Naive thymus-derived CD4-positive, alpha-beta T cell (primary cell): Measurements from ENCODE around the gene PLAAT5. TPM values are rescaled to one million over a fixed set of nuclear protein-coding genes. Genes with fewer than 3 reads are reported as not detected.

Experiments used
- ATAC-seq: fragments of 150-1000 bp; cut with Tn5 transposase; 2 replicates; pipeline ENCODE4 v1.10.0; 2021; ENCODE audit warnings: mild to moderate bottlenecking, moderate library complexity
- CTCF ChIA-PET: fragments of 350-600 bp; sonication (Branson Sonifier 250); formaldehyde crosslinking; loops from one replicate; lab custom pipeline; 2021; ENCODE audit warnings: antibody characterized with exemption; lab: Charles Lee
- POLR2A ChIA-PET: fragments of 350-600 bp; sonication (Branson Sonifier 250); formaldehyde crosslinking; loops from one replicate; lab custom pipeline; 2021; ENCODE audit warnings: antibody characterized with exemption, inconsistent platforms; lab: Charles Lee
- DNase-seq, 9 donors: peaks; one replicate each; pipeline versions ENCODE4 v3.0.0 to v3.0.0-alpha.2; 2020 to 2022; ENCODE audit warnings: mixed read lengths in 1 of 9
- H3K27ac ChIP-seq: one replicate; pipeline ENCODE4 v1.7.0; 2013; ENCODE audit warnings: mild to moderate bottlenecking, low read depth, low read length, moderate library complexity
- H3K27me3 ChIP-seq, 2 donors: one replicate each; pipeline ENCODE4 v1.7.0; 2013; ENCODE audit warnings: low read length in 2 of 2, mild to moderate bottlenecking in 2 of 2, moderate library complexity in 2 of 2; ENCODE audit not compliant: control insufficient read depth in 2 of 2, insufficient read depth in 2 of 2
- H3K36me3 ChIP-seq, 3 experiments: 1 replicate in 2 of 3; 2 replicates in 1 of 3; pipeline ENCODE4 v1.7.0; 2013; ENCODE audit warnings: low read length in 3 of 3, mild to moderate bottlenecking in 3 of 3, moderate library complexity in 1 of 3; ENCODE audit not compliant: insufficient read depth in 3 of 3, control insufficient read depth in 2 of 3
- H3K4me1 ChIP-seq, 2 donors: one replicate each; pipeline ENCODE4 v1.7.0; 2013; ENCODE audit warnings: low read length in 2 of 2, mild to moderate bottlenecking in 2 of 2, moderate library complexity in 1 of 2; ENCODE audit not compliant: control insufficient read depth in 2 of 2, insufficient read depth in 2 of 2
- H3K4me3 ChIP-seq: 2 replicates; pipeline ENCODE4 v1.7.0; 2013; ENCODE audit warnings: mild to moderate bottlenecking, low read length
- H3K9me3 ChIP-seq, 3 experiments: 1 replicate in 2 of 3; 2 replicates in 1 of 3; pipeline ENCODE4 v1.7.0; 2013; ENCODE audit warnings: low read length in 3 of 3; ENCODE audit not compliant: control insufficient read depth in 2 of 3
- H3K27ac Mint-ChIP-seq, 9 donors: one replicate each; pipeline ENCODE4 v1.8.0; 2020 to 2022; ENCODE audit warnings: mixed read lengths in 9 of 9, mild to moderate bottlenecking in 8 of 9, moderate library complexity in 5 of 9, inconsistent platforms in 2 of 9
- H3K27me3 Mint-ChIP-seq, 5 donors: one replicate each; pipeline ENCODE4 v1.8.0; 2021 to 2022; ENCODE audit warnings: mixed read lengths in 5 of 5, mild to moderate bottlenecking in 1 of 5
- H3K36me3 Mint-ChIP-seq, 5 donors: one replicate each; pipeline ENCODE4 v1.8.0; 2020 to 2022; ENCODE audit warnings: mixed read lengths in 5 of 5, mild to moderate bottlenecking in 3 of 5, inconsistent platforms in 1 of 5
- H3K4me1 Mint-ChIP-seq, 7 donors: one replicate each; pipeline ENCODE4 v1.8.0; 2020 to 2022; ENCODE audit warnings: mixed read lengths in 7 of 7, mild to moderate bottlenecking in 3 of 7, inconsistent platforms in 1 of 7
- H3K4me3 Mint-ChIP-seq, 10 donors: one replicate each; pipeline ENCODE4 v1.8.0; 2020 to 2022; ENCODE audit warnings: mild to moderate bottlenecking in 10 of 10, mixed read lengths in 10 of 10, moderate library complexity in 6 of 10, inconsistent platforms in 2 of 10
- H3K9me3 Mint-ChIP-seq, 11 donors: one replicate each; pipeline ENCODE4 v1.8.0; 2020 to 2022; ENCODE audit warnings: mixed read lengths in 11 of 11, mild to moderate bottlenecking in 4 of 11, inconsistent platforms in 1 of 11, moderate library complexity in 1 of 11
- intact Hi-C, 2 donors: fragments of 100-400 bp; cut with micrococcal nuclease; formaldehyde crosslinking; loops; one replicate each; pipeline ENCODE4 v1.15.1; 2023
- polyA plus RNA-seq, 2 donors: library from polyadenylated mRNA; unstranded; fragments of 300-500 nt; fragmentation: Illumina TruSeq; gene quantifications; one replicate each; pipeline ENCODE4 v1.2.3, GENCODE V29; 2021
- total RNA-seq, 6 experiments: library from RNA in 5 of 6; stranded (reverse) in 5 of 6; gene quantifications; 1 replicate in 5 of 6; 2 replicates in 1 of 6; pipeline ENCODE4 v1.2.3 and lab custom pipeline; 2021 to 2026

PLAAT5 gene
- total and polyA plus RNA-seq, 7 experiments from 2014 or later = 1.1 TPM; not detected in 6

DNA sequence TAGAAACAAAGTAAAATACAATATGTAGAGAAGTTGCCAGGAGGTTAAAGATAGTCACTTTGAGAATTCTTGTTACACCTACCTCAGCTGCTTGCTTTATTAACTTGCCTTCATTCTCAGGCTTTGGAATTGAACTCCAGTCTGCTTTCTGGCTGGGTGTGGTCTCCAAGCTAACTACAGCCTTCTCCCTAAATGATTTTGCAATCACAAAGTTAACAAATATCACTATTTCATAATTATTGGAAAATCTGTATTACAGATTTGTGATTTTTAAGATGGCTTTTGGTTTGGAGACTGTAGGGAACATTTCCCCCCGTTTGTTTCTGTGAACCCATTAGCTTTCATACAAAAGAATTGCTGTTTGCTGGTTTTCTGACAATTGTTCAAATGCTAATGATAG is 2.2 kb downstream of the PLAAT5 start:
- intact Hi-C loops = no loop called here
- Histone ChIP-seq H3K9me3 (no peaks in the 10 kb centered on the region), H3K4me3 (no peak overlapping the region), H3K4me1 (no peaks in the 10 kb centered on the region), H3K36me3 (no peaks in the 10 kb centered on the region), H3K27me3 (no peaks in the 10 kb centered on the region), H3K27ac (no peak overlapping the region)
- CTCF ChIA-PET = interaction anchor here (0.6 to 1.3 kb wide), 4 partner anchors 9 to 147 kb away, joined by 3 read pairs; no protein-coding TSS in a partner anchor
- DNase-seq (no peak), ATAC-seq (no peak)
- Mint-ChIP-seq H3K36me3 (peaks cover 2 to 13% (median 3%) of the 10 kb centered on the region in 5 donors), H3K4me1 (peaks cover 8 to 19% (median 13%) of the 10 kb centered on the region in 7 donors), H3K27ac (no peak overlapping the region), H3K9me3 (peaks cover 6 to 32% (median 18%) of the 10 kb centered on the region in 11 donors), H3K4me3 (no peak overlapping the region), H3K27me3 (peaks cover 12 to 83% (median 20%) of the 10 kb centered on the region in 5 donors)
- POLR2A ChIA-PET = interaction anchor here (1.3 kb wide), 1 partner anchor 63 kb away, joined by 5 read pairs; no protein-coding TSS in a partner anchor

DNA sequence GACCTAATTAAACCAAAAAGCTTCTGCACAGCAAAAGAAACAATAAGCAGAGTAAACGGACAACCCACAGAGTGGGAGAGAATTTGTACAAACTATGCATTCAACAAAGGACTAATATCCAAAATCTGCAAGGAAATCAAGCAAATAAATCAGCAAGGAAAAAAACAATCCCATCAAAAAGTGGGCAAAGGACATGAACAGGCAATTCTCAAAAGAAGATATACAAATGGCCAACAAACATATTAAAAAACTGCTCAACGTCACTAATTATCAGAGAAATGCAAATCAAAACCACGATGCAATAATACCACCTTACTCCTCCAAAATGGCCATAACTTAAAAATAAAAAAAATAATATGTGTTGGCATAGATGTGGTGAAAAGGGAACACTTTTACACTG is 5.2 kb downstream of the PLAAT5 start:
- CTCF ChIA-PET = interaction anchor here (0.8 to 1.5 kb wide), 2 partner anchors 36 to 150 kb away, joined by 3 to 4 read pairs; no protein-coding TSS in a partner anchor
- no peak overlapping the region for H3K27ac ChIP-seq
- Mint-ChIP-seq H3K27me3 (peaks cover 0 to 75% (median 6%) of the 10 kb centered on the region in 5 donors), H3K9me3 (peaks cover 9 to 33% (median 19%) of the 10 kb centered on the region in 11 donors), H3K27ac (no peak overlapping the region), H3K36me3 (peaks cover 0 to 16% (median 5%) of the 10 kb centered on the region in 5 donors), H3K4me3 (no peak overlapping the region), H3K4me1 (peaks cover 0 to 4% (median 0%) of the 10 kb centered on the region in 7 donors)
- POLR2A ChIA-PET = no interaction called here
- H3K4me1 ChIP-seq = no peaks in the 10 kb centered on the region
- no peak for ATAC-seq
- H3K36me3 ChIP-seq = no peaks in the 10 kb centered on the region
- H3K9me3 ChIP-seq = no peaks in the 10 kb centered on the region
- intact Hi-C loops = no loop called here
- H3K4me3 ChIP-seq = no peak overlapping the region
- DNase-seq = no peak
- no peaks in the 10 kb centered on the region for H3K27me3 ChIP-seq

DNA sequence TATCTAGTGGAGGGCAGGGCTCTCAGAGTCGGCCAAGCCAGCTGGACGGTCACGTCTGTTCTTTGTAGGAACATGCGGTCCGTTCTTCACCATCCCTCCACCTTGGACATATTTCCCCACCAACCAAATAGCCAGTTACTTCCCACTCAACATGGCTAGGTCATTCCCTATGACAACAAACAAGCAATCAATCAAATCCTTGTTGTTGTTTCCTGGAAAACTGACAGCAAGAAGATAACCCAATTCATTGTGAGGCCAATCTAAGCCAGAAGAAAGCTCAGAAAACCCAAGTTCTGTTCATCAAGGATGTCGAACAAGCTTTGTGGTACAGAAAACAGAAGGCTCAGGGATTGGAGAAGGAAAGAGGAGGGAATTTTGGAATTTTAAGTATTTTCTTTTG is 10.9 kb downstream of the PLAAT5 start:
- Histone ChIP-seq H3K4me1 (no peaks in the 10 kb centered on the region), H3K4me3 (no peak overlapping the region), H3K27me3 (no peaks in the 10 kb centered on the region), H3K36me3 (no peaks in the 10 kb centered on the region), H3K27ac (no peak overlapping the region), H3K9me3 (peaks cover 0 to 9% (median 0%) of the 10 kb centered on the region in 3 experiments)
- intact Hi-C loops = no loop called here
- H3K36me3 Mint-ChIP-seq = peaks cover 4 to 10% (median 5%) of the 10 kb centered on the region in 5 donors
- peaks cover 0 to 49% (median 6%) of the 10 kb centered on the region in 5 donors for H3K27me3 Mint-ChIP-seq
- H3K27ac Mint-ChIP-seq = no peak overlapping the region
- H3K9me3 Mint-ChIP-seq = peaks cover 11 to 32% (median 13%) of the 10 kb centered on the region in 11 donors
- no peak overlapping the region for H3K4me3 Mint-ChIP-seq
- POLR2A ChIA-PET = interaction anchor here (0.9 to 1.7 kb wide), 3 partner anchors 57 to 251 kb away, joined by 3 to 8 read pairs (median 5); partner anchors contain the start of gene PLAAT4
- CTCF ChIA-PET = interaction anchor here (0.9 to 4.6 kb wide), 14 partner anchors 9 to 258 kb away, joined by 3 to 89 read pairs (median 4); partner anchors contain the start of genes ATL3 and PLAAT4
- H3K4me1 Mint-ChIP-seq = no peaks in the 10 kb centered on the region
- ATAC-seq (no peak), DNase-seq (no peak)

DNA sequence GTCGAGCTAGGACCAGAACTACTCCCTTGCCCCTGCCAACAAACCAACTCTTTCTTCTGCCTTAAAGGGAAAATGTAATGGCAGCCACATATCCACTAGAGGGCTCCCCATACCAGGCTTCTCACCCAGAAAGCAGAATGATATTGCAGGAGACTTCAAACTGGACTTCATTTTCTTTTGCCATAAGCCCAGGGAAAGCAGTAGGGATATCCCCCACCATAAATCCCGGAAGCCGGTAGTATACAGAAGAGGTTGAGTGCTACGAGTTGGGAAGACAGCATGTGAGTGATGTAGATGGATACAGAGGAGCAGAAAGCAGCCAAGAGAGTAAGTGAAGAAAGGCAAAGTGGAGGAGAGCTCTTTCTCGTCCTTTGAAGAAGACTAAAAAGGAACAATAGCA is 12.1 kb downstream of the PLAAT5 start:
- POLR2A ChIA-PET = interaction anchor here (0.8 to 1.3 kb wide), 5 partner anchors 13 to 244 kb away, joined by 3 to 9 read pairs (median 3); partner anchors contain the start of gene PLAAT4
- no peaks in the 10 kb centered on the region for H3K36me3 ChIP-seq
- Mint-ChIP-seq H3K36me3 (peaks cover 2 to 6% (median 4%) of the 10 kb centered on the region in 5 donors), H3K4me1 (no peaks in the 10 kb centered on the region), H3K4me3 (no peak overlapping the region), H3K27ac (no peak overlapping the region), H3K9me3 (peaks cover 4 to 21% (median 9%) of the 10 kb centered on the region in 11 donors), H3K27me3 (peaks cover 0 to 43% (median 6%) of the 10 kb centered on the region in 5 donors)
- H3K4me1 ChIP-seq = no peaks in the 10 kb centered on the region
- H3K27me3 ChIP-seq = no peaks in the 10 kb centered on the region
- ATAC-seq (peak; percentile 82), DNase-seq (peak; percentile 20 to 74 (median 65))
- CTCF ChIA-PET = interaction anchor here (0.7 to 4.6 kb wide), 27 partner anchors 11 to 577 kb away, joined by 3 to 89 read pairs (median 4); partner anchors contain the start of genes ATL3 and PLAAT4
- no peak overlapping the region for H3K4me3 ChIP-seq
- intact Hi-C loops = loop anchor here (1.0 to 10.0 kb wide), 9 partner anchors 52 to 444 kb away; partner anchors contain the start of gene PLAAT4 (in 1 of the 2)
- H3K27ac ChIP-seq = no peak overlapping the region
- peaks cover 0 to 9% (median 0%) of the 10 kb centered on the region in 3 experiments for H3K9me3 ChIP-seq

DNA sequence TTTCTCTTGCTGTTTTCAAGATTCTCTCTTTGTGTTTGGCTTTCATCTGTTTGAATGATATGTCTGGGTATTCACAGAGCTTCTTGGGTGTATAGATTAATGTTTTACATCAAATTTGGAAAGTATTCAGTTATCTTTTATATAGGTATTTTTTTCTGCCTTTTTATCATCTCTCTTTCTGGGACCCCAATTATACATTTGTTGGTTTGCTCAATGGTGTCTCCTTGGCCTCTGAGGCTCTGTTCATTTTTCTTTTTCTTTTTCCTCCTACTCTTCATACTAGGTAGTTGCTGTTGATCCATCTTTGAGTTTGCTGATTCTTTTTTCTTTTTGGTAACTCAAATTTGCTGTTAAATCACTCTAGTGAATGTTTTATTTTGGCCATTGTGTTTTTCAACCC is 14.3 kb downstream of the PLAAT5 start:
- intact Hi-C loops = loop anchor here in 1 of 2 donors (5.0 to 10.0 kb wide), 2 partner anchors 91 to 442 kb away; no protein-coding TSS in a partner anchor
- H3K9me3 Mint-ChIP-seq = peaks cover 0 to 25% (median 13%) of the 10 kb centered on the region in 11 donors
- ATAC-seq (no peak), DNase-seq (no peak)
- Histone ChIP-seq H3K4me3 (no peak overlapping the region), H3K36me3 (no peaks in the 10 kb centered on the region), H3K27ac (no peak overlapping the region), H3K27me3 (no peaks in the 10 kb centered on the region), H3K9me3 (peaks cover 0 to 9% (median 0%) of the 10 kb centered on the region in 3 experiments), H3K4me1 (no peaks in the 10 kb centered on the region)
- H3K4me1 Mint-ChIP-seq = no peaks in the 10 kb centered on the region
- peaks cover 0 to 5% (median 3%) of the 10 kb centered on the region in 5 donors for H3K36me3 Mint-ChIP-seq
- H3K27ac Mint-ChIP-seq = no peak overlapping the region
- peaks cover 0 to 28% (median 3%) of the 10 kb centered on the region in 5 donors for H3K27me3 Mint-ChIP-seq
- CTCF ChIA-PET = interaction anchor here (1.4 kb wide), 1 partner anchor 159 kb away, joined by 8 read pairs; no protein-coding TSS in a partner anchor
- no peak overlapping the region for H3K4me3 Mint-ChIP-seq
- POLR2A ChIA-PET = no interaction called here

DNA sequence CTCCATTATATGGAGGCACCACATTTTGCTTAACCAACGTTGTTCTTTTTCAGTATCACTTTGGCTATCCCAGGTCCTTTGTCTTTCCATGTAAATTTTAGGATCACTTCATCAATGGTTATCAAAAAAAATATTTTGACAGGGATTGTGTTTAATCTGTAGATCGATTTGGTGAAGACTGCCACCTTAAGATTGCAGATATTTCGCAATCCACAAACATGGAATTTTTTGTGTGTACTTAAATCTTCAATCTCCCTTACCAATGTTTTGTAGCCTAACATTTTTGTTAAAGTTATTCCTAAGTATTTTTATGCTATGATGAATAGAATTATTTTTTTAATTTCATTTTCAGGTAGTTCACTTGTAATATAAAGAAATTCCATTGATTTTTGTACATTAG is 18.6 kb downstream of the PLAAT5 start:
- Mint-ChIP-seq H3K27ac (no peak overlapping the region), H3K4me1 (no peaks in the 10 kb centered on the region), H3K36me3 (peaks cover 4 to 15% (median 4%) of the 10 kb centered on the region in 5 donors), H3K4me3 (no peak overlapping the region), H3K27me3 (peaks cover 0 to 20% (median 5%) of the 10 kb centered on the region in 5 donors), H3K9me3 (peaks cover 2 to 56% (median 28%) of the 10 kb centered on the region in 11 donors)
- Histone ChIP-seq H3K27me3 (no peaks in the 10 kb centered on the region), H3K4me1 (no peaks in the 10 kb centered on the region), H3K4me3 (no peak overlapping the region), H3K9me3 (peaks cover 0 to 9% (median 0%) of the 10 kb centered on the region in 3 experiments), H3K36me3 (no peaks in the 10 kb centered on the region), H3K27ac (no peak overlapping the region)
- ATAC-seq (no peak), DNase-seq (no peak)
- intact Hi-C loops = loop anchor here in 1 of 2 donors (10.0 kb wide), 1 partner anchor 438 kb away; no protein-coding TSS in a partner anchor
- ChIA-PET CTCF (no interaction called here), POLR2A (no interaction called here)
